ENCODE results near the gene MPZL1. TPM values are rescaled to one million over a fixed set of nuclear protein-coding genes. Genes with fewer than 3 reads are reported as not detected.

MPZL1 gene
- total and polyA plus RNA-seq, 4 donors = 11.3 to 26.1 (median 16.8) TPM

DNA sequence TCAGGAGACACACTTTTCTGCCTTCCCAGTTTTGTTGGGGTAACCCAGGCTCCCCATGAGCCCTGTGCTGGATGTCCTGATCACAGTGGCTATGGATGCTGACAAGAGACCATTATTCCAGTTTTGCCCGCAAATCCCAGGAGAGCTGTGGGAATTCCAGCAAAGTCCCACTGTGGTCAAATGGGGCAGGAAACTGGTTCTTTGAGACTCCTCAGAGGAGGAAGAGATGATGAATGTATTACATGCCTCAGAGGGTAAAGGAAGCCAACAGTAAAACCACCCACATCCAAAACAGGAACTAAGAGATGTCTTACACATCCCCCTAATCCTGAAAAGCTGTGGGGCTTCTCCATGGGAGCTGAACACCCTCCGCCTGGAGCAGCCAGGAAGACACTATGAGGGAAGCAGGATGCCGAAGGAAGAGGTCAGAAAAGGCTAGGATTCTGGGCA is 12.8 kb upstream of the MPZL1 start:
- TF ChIP-seq HNF4A (conservative IDR thresholded peaks at IDR 0.05) = no peak
- TF ChIP-seq SP1 (IDR thresholded peaks at IDR 0.05) = no peak
- TF ChIP-seq, protein P1, sequence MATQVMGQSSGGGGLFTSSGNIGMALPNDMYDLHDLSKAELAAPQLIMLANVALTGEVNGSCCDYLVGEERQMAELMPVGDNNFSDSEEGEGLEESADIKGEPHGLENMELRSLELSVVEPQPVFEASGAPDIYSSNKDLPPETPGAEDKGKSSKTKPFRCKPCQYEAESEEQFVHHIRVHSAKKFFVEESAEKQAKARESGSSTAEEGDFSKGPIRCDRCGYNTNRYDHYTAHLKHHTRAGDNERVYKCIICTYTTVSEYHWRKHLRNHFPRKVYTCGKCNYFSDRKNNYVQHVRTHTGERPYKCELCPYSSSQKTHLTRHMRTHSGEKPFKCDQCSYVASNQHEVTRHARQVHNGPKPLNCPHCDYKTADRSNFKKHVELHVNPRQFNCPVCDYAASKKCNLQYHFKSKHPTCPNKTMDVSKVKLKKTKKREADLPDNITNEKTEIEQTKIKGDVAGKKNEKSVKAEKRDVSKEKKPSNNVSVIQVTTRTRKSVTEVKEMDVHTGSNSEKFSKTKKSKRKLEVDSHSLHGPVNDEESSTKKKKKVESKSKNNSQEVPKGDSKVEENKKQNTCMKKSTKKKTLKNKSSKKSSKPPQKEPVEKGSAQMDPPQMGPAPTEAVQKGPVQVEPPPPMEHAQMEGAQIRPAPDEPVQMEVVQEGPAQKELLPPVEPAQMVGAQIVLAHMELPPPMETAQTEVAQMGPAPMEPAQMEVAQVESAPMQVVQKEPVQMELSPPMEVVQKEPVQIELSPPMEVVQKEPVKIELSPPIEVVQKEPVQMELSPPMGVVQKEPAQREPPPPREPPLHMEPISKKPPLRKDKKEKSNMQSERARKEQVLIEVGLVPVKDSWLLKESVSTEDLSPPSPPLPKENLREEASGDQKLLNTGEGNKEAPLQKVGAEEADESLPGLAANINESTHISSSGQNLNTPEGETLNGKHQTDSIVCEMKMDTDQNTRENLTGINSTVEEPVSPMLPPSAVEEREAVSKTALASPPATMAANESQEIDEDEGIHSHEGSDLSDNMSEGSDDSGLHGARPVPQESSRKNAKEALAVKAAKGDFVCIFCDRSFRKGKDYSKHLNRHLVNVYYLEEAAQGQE (IDR thresholded peaks at IDR 0.05) = no peak
- no peak for TF ChIP-seq FOXA2 (IDR thresholded peaks at IDR 0.05)
- TF ChIP-seq, protein P2, sequence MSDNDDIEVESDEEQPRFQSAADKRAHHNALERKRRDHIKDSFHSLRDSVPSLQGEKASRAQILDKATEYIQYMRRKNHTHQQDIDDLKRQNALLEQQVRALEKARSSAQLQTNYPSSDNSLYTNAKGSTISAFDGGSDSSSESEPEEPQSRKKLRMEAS (IDR thresholded peaks at IDR 0.05) = no peak
- no peak for TF ChIP-seq GABPA (IDR thresholded peaks at IDR 0.05 in 1 of 2, conservative IDR thresholded peaks at IDR 0.05 in 1 of 2)
- TF ChIP-seq NR2F2 (IDR thresholded peaks at IDR 0.05) = no peak
- TF ChIP-seq YY1 (IDR thresholded peaks at IDR 0.05) = no peak
- TF ChIP-seq TAF1 (conservative IDR thresholded peaks at IDR 0.05) = no peak
- TF ChIP-seq, protein P3, sequence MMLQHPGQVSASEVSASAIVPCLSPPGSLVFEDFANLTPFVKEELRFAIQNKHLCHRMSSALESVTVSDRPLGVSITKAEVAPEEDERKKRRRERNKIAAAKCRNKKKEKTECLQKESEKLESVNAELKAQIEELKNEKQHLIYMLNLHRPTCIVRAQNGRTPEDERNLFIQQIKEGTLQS (IDR thresholded peaks at IDR 0.05) = no peak
- TF ChIP-seq JUND (IDR thresholded peaks at IDR 0.05) = no peak
- no peak for TF ChIP-seq RXRA (IDR thresholded peaks at IDR 0.05)
- no peak for TF ChIP-seq FOXA1 (IDR thresholded peaks at IDR 0.05)
- TF ChIP-seq, protein P4, sequence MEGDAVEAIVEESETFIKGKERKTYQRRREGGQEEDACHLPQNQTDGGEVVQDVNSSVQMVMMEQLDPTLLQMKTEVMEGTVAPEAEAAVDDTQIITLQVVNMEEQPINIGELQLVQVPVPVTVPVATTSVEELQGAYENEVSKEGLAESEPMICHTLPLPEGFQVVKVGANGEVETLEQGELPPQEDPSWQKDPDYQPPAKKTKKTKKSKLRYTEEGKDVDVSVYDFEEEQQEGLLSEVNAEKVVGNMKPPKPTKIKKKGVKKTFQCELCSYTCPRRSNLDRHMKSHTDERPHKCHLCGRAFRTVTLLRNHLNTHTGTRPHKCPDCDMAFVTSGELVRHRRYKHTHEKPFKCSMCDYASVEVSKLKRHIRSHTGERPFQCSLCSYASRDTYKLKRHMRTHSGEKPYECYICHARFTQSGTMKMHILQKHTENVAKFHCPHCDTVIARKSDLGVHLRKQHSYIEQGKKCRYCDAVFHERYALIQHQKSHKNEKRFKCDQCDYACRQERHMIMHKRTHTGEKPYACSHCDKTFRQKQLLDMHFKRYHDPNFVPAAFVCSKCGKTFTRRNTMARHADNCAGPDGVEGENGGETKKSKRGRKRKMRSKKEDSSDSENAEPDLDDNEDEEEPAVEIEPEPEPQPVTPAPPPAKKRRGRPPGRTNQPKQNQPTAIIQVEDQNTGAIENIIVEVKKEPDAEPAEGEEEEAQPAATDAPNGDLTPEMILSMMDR (IDR thresholded peaks at IDR 0.05; ENCODE audit: low read depth, low read length, missing input control) = no peak
- DNase-seq (ENCODE audit: low spot score) = no peak
- H3K36me3 ChIP-seq (ENCODE audit: control insufficient read depth in 4 of 4, insufficient read depth in 3 of 4, low read depth in 1 of 4, low read length in 3 of 4) = no peaks in the 10 kb centered on the region
- no peak overlapping the region for H3K4me3 ChIP-seq (ENCODE audit: low read depth in 1 of 3, low read length in 3 of 3)
- H3K4me1 ChIP-seq (ENCODE audit: control insufficient read depth in 4 of 4, insufficient read depth in 4 of 4, low read length in 3 of 4) = peaks cover 0 to 12% (median 5%) of the 10 kb centered on the region in 4 donors
- H3K9me3 ChIP-seq (ENCODE audit: control insufficient read depth in 4 of 4, low read length in 3 of 4) = no peaks in the 10 kb centered on the region
- H3K27me3 ChIP-seq (ENCODE audit: control insufficient read depth in 4 of 4, insufficient read depth in 4 of 4, low read length in 3 of 4) = no peaks in the 10 kb centered on the region
- no peak overlapping the region for H3K27ac ChIP-seq (ENCODE audit: low read depth in 1 of 2, low read length in 2 of 2)
- no peak overlapping the region for H3K9ac ChIP-seq (ENCODE audit: low read depth in 1 of 2, low read length in 2 of 2)
- WGBS = 81% methylated on average over 3 of the region's 3 CpGs

DNA sequence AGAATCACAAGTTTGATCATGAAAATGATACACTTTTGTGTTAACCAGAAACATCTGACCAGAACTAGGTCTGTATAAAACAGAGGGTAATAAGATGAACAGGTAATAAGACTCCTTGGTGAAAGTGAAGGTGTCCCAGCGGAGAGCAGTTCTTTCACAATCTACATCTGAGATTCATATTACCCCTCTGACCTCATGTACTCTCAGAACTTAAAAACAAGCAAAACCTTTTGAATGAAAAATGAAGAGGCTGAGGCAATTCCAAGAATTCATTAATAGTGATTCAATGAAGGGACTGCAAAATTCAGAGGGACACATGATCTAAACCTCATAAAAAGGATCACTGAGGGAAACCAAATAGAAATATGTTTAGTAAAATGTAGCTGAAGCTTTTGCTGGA is 10.9 kb upstream of the MPZL1 start:
- Histone ChIP-seq H3K9ac (ENCODE audit: low read depth in 1 of 2, low read length in 2 of 2) (no peak overlapping the region), H3K4me3 (ENCODE audit: low read depth in 1 of 3, low read length in 3 of 3) (no peak overlapping the region), H3K36me3 (ENCODE audit: control insufficient read depth in 4 of 4, insufficient read depth in 3 of 4, low read depth in 1 of 4, low read length in 3 of 4) (no peaks in the 10 kb centered on the region), H3K4me1 (ENCODE audit: control insufficient read depth in 4 of 4, insufficient read depth in 4 of 4, low read length in 3 of 4) (peaks cover 0 to 25% (median 10%) of the 10 kb centered on the region in 4 donors), H3K27me3 (ENCODE audit: control insufficient read depth in 4 of 4, insufficient read depth in 4 of 4, low read length in 3 of 4) (no peaks in the 10 kb centered on the region), H3K27ac (ENCODE audit: low read depth in 1 of 2, low read length in 2 of 2) (no peak overlapping the region), H3K9me3 (ENCODE audit: control insufficient read depth in 4 of 4, low read length in 3 of 4) (no peaks in the 10 kb centered on the region)
- no peak for DNase-seq (ENCODE audit: low spot score)
- WGBS = 99% methylated on average over 1 of the region's 1 CpG
- TF ChIP-seq, protein P5, sequence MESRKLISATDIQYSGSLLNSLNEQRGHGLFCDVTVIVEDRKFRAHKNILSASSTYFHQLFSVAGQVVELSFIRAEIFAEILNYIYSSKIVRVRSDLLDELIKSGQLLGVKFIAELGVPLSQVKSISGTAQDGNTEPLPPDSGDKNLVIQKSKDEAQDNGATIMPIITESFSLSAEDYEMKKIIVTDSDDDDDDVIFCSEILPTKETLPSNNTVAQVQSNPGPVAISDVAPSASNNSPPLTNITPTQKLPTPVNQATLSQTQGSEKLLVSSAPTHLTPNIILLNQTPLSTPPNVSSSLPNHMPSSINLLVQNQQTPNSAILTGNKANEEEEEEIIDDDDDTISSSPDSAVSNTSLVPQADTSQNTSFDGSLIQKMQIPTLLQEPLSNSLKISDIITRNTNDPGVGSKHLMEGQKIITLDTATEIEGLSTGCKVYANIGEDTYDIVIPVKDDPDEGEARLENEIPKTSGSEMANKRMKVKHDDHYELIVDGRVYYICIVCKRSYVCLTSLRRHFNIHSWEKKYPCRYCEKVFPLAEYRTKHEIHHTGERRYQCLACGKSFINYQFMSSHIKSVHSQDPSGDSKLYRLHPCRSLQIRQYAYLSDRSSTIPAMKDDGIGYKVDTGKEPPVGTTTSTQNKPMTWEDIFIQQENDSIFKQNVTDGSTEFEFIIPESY (IDR thresholded peaks at IDR 0.05) = no peak
- TF ChIP-seq, protein P2 (IDR thresholded peaks at IDR 0.05) = no peak
- TF ChIP-seq HNF4A (conservative IDR thresholded peaks at IDR 0.05) (no peak), RAD21 (IDR thresholded peaks at IDR 0.05) (no peak), NR2F2 (IDR thresholded peaks at IDR 0.05) (no peak), SP1 (IDR thresholded peaks at IDR 0.05) (no peak), JUND (IDR thresholded peaks at IDR 0.05) (no peak), HNF4G (IDR thresholded peaks at IDR 0.05) (no peak), EGR1 (IDR thresholded peaks at IDR 0.05; ENCODE audit: low read depth in 2 of 2) (no peak), YY1 (IDR thresholded peaks at IDR 0.05) (no peak), TAF1 (conservative IDR thresholded peaks at IDR 0.05) (no peak)
- TF ChIP-seq, protein P4 (IDR thresholded peaks at IDR 0.05; ENCODE audit: low read depth, low read length, missing input control) = no peak
- TF ChIP-seq, protein P1 (IDR thresholded peaks at IDR 0.05) = no peak

All from liver (tissue), 9 donors.